WTC11 (cell line): ENCODE data around the gene GRID2. TPM values are rescaled to one million over a fixed set of nuclear protein-coding genes. Genes with fewer than 3 reads are reported as not detected.

Source experiments
- ATAC-seq: fragments of 200-7000 bp; cut with Tn5 transposase; 2 replicates; pipeline ENCODE4 v1.10.0; 2021; ENCODE audit warnings: mild to moderate bottlenecking, moderate library complexity
- CTCF ChIA-PET: fragments of 300-600 bp; sonication (Branson Sonifier 250); formaldehyde crosslinking; loops from one replicate; lab custom pipeline; 2021; ENCODE audit warnings: antibody characterized with exemption; lab: Charles Lee
- POLR2A ChIA-PET: fragments of 350-600 bp; sonication (Branson Sonifier 250); formaldehyde crosslinking; loops from one replicate; lab custom pipeline; 2021; ENCODE audit warnings: antibody characterized with exemption; lab: Charles Lee
- DNase-seq: peaks from one replicate; pipeline ENCODE4 v3.0.0; 2021; ENCODE audit warnings: low spot score
- H3K27ac Mint-ChIP-seq: 2 replicates; pipeline ENCODE4 v1.8.0; 2021; ENCODE audit warnings: mixed read lengths
- H3K27me3 Mint-ChIP-seq: 2 replicates; pipeline ENCODE4 v1.8.0; 2021; ENCODE audit warnings: low read depth, mild to moderate bottlenecking, moderate library complexity, mixed read lengths
- H3K36me3 Mint-ChIP-seq: 2 replicates; pipeline ENCODE4 v1.8.0; 2021; ENCODE audit warnings: mixed read lengths
- H3K4me1 Mint-ChIP-seq: 2 replicates; pipeline ENCODE4 v1.8.0; 2022; ENCODE audit warnings: mixed read lengths
- H3K4me3 Mint-ChIP-seq: 2 replicates; pipeline ENCODE4 v1.8.0; 2021; ENCODE audit warnings: mild to moderate bottlenecking, moderate library complexity, mixed read lengths
- H3K9me3 Mint-ChIP-seq: 2 replicates; pipeline ENCODE4 v1.8.0; 2021; ENCODE audit warnings: mixed read lengths
- AFF4 ChIP-seq: sonication (generic); formaldehyde crosslinking; IDR thresholded peaks from 2 replicates; pipeline ENCODE4 v1.8.1; 2023; ENCODE audit warnings: mild to moderate bottlenecking, missing genetic modification reagents, borderline replicate concordance
- ATF6 ChIP-seq: sonication (generic); formaldehyde crosslinking; IDR thresholded peaks from 2 replicates; pipeline ENCODE4 v1.8.1; 2023; ENCODE audit warnings: mild to moderate bottlenecking, missing genetic modification reagents
- ERG ChIP-seq: fragments of 250-450 bp; sonication (Bioruptor Pico); IDR thresholded peaks from 2 replicates; pipeline ENCODE4 v1.8.0; 2021; ENCODE audit warnings: mild to moderate bottlenecking
- FOXJ3 ChIP-seq: sonication (generic); formaldehyde crosslinking; IDR thresholded peaks from 2 replicates; pipeline ENCODE4 v1.9.0; 2021; ENCODE audit warnings: missing genetic modification reagents, mild to moderate bottlenecking, borderline replicate concordance
- FOXK1 ChIP-seq: sonication (generic); formaldehyde crosslinking; IDR thresholded peaks from 2 replicates; pipeline ENCODE4 v1.8.0; 2022; ENCODE audit warnings: mild to moderate bottlenecking, moderate library complexity, missing genetic modification reagents
- JAZF1 ChIP-seq: fragments of 250-450 bp; sonication (Bioruptor Pico); IDR thresholded peaks from 2 replicates; pipeline ENCODE4 v1.9.0; 2021; ENCODE audit warnings: moderate library complexity, mild to moderate bottlenecking, inconsistent platforms
- JUN ChIP-seq: sonication (generic); formaldehyde crosslinking; IDR thresholded peaks from 2 replicates; pipeline ENCODE4 v1.8.0; 2023; ENCODE audit warnings: mild to moderate bottlenecking, missing genetic modification reagents
- KAT7 ChIP-seq: sonication (generic); formaldehyde crosslinking; IDR thresholded peaks from 2 replicates; pipeline ENCODE4 v1.8.1; 2023; ENCODE audit warnings: missing genetic modification reagents, mild to moderate bottlenecking, borderline replicate concordance
- MXD4 ChIP-seq: fragments of 250-450 bp; sonication (Bioruptor Pico); IDR thresholded peaks from 2 replicates; pipeline ENCODE4 v1.8.0; 2021; ENCODE audit warnings: mild to moderate bottlenecking, moderate library complexity, borderline replicate concordance
- NFE2L1 ChIP-seq: sonication (generic); formaldehyde crosslinking; IDR thresholded peaks from 2 replicates; pipeline ENCODE4 v1.8.1; 2023; ENCODE audit warnings: missing genetic modification reagents
- NFYB ChIP-seq: sonication (generic); formaldehyde crosslinking; conservative IDR thresholded peaks from 2 replicates; pipeline ENCODE4 v1.8.0; 2022; ENCODE audit warnings: low read depth, missing genetic modification reagents
- PREB ChIP-seq: sonication (generic); formaldehyde crosslinking; IDR thresholded peaks from 2 replicates; pipeline ENCODE4 v1.8.1; 2022; ENCODE audit warnings: mild to moderate bottlenecking, missing genetic modification reagents, moderate library complexity, borderline replicate concordance
- SMAD3 ChIP-seq: sonication (generic); formaldehyde crosslinking; IDR thresholded peaks from 2 replicates; pipeline ENCODE4 v1.8.0; 2022; ENCODE audit warnings: missing genetic modification reagents, mild to moderate bottlenecking, borderline replicate concordance
- SP1 ChIP-seq: sonication (generic); formaldehyde crosslinking; conservative IDR thresholded peaks from 2 replicates; pipeline ENCODE4 v1.8.1; 2022; ENCODE audit warnings: missing genetic modification reagents
- ZNF138 ChIP-seq: sonication (generic); formaldehyde crosslinking; conservative IDR thresholded peaks from 2 replicates; pipeline ENCODE4 v1.8.1; 2022; ENCODE audit warnings: mild to moderate bottlenecking, moderate library complexity, missing genetic modification reagents
- ZNF232 ChIP-seq: sonication (generic); formaldehyde crosslinking; IDR thresholded peaks from 2 replicates; pipeline ENCODE4 v1.8.0; 2022; ENCODE audit warnings: mild to moderate bottlenecking, missing genetic modification reagents
- ZNF396 ChIP-seq: fragments of 250-450 bp; sonication (Bioruptor Pico); IDR thresholded peaks from 2 replicates; pipeline ENCODE4 v1.8.0; 2021; ENCODE audit warnings: mild to moderate bottlenecking, moderate library complexity, borderline replicate concordance
- ZNF423 ChIP-seq: fragments of 250-450 bp; sonication (Bioruptor Pico); IDR thresholded peaks from 2 replicates; pipeline ENCODE4 v2.1.2; 2022; ENCODE audit warnings: mild to moderate bottlenecking, moderate library complexity
- total RNA-seq: library from RNA; stranded (reverse); gene quantifications from 3 replicates; pipeline ENCODE4 v1.2.3, GENCODE V29; 2021
- TF ChIP-seq, protein P1 (sequence below): fragments of 250-450 bp; sonication (Bioruptor Pico); IDR thresholded peaks from 2 replicates; pipeline ENCODE4 v1.9.0; 2021; ENCODE audit warnings: mild to moderate bottlenecking
- TF ChIP-seq, protein P2 (sequence below): sonication (generic); formaldehyde crosslinking; IDR thresholded peaks from 2 replicates; pipeline ENCODE4 v1.8.1; 2023; ENCODE audit warnings: mild to moderate bottlenecking, missing genetic modification reagents

GRID2 gene
- total RNA-seq, 1 experiment from 2014 or later = 26.8 TPM

DNA sequence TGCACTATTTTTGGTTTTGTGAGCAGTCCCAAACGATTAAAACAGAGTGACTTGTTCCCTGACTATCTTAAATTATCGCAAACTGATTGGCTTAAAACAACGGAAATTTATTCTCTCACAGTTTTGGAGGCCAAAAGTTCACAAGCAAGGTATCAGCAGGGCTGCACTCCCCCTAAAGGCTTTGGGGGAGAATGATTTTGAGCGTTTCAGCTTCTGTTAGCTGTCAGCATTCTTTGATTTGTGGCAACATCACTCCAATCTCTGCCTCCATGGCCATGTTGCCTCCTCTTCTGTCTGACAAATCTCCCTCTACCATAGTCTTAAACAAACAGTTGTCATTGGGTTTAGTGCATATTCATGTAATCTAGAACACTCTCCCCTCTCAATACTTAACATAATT, 1065.2 kb downstream of the GRID2 start (continued):
- no peak for TF ChIP-seq NFYB (CRISPR knock-in tag)

- ChIA-PET CTCF (no interaction called here), POLR2A (no interaction called here)
- no peaks in the 10 kb centered on the region for H3K9me3 Mint-ChIP-seq
- no peak overlapping the region for H3K27ac Mint-ChIP-seq
- DNase-seq = no peak
- ATAC-seq = no peak
- peaks cover 31% of the 10 kb centered on the region for H3K4me1 Mint-ChIP-seq
- no peaks in the 10 kb centered on the region for H3K36me3 Mint-ChIP-seq
- peaks cover 6% of the 10 kb centered on the region for H3K27me3 Mint-ChIP-seq
- no peak overlapping the region for H3K4me3 Mint-ChIP-seq
- no peak for TF ChIP-seq FOXJ3 (CRISPR knock-in tag)
- TF ChIP-seq MXD4 (CRISPR knock-in tag) = no peak
- TF ChIP-seq ZNF423 (CRISPR knock-in tag) = no peak
- no peak for TF ChIP-seq PREB (CRISPR knock-in tag)
- TF ChIP-seq ZNF232 (CRISPR knock-in tag) = no peak
- no peak for TF ChIP-seq KAT7 (CRISPR knock-in tag)
These were observed 1066.5 kb downstream of the GRID2 start for GRCh38 chr4:93370256-93370655.

GRCh38 chr4:93373893-93374860, 1070.4 kb downstream of the GRID2 start:
- ChIA-PET POLR2A (interaction anchor here (0.7 kb wide), 1 partner anchor 55 kb away, joined by 4 read pairs; no protein-coding TSS in a partner anchor), CTCF (no interaction called here)
- Mint-ChIP-seq H3K9me3 (no peaks in the 10 kb centered on the region), H3K27me3 (no peaks in the 10 kb centered on the region), H3K4me3 (no peak overlapping the region), H3K27ac (no peak overlapping the region), H3K36me3 (no peaks in the 10 kb centered on the region), H3K4me1 (peaks cover 4% of the 10 kb centered on the region)
- no peak for ATAC-seq
- no peak for DNase-seq
- TF ChIP-seq ZNF396 (CRISPR knock-in tag) = no peak
- TF ChIP-seq ZNF232 (CRISPR knock-in tag) = no peak
- TF ChIP-seq, protein P1, sequence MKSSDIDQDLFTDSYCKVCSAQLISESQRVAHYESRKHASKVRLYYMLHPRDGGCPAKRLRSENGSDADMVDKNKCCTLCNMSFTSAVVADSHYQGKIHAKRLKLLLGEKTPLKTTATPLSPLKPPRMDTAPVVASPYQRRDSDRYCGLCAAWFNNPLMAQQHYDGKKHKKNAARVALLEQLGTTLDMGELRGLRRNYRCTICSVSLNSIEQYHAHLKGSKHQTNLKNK = no peak
- no peak for TF ChIP-seq JAZF1
- no peak for TF ChIP-seq FOXK1 (CRISPR knock-in tag)
- TF ChIP-seq SMAD3 (CRISPR knock-in tag) = no peak
- no peak for TF ChIP-seq JUN (CRISPR knock-in tag)
- no peak for TF ChIP-seq ERG (CRISPR knock-in tag)
- TF ChIP-seq, protein P2, sequence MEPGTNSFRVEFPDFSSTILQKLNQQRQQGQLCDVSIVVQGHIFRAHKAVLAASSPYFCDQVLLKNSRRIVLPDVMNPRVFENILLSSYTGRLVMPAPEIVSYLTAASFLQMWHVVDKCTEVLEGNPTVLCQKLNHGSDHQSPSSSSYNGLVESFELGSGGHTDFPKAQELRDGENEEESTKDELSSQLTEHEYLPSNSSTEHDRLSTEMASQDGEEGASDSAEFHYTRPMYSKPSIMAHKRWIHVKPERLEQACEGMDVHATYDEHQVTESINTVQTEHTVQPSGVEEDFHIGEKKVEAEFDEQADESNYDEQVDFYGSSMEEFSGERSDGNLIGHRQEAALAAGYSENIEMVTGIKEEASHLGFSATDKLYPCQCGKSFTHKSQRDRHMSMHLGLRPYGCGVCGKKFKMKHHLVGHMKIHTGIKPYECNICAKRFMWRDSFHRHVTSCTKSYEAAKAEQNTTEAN (CRISPR knock-in tag) = no peak
- no peak for TF ChIP-seq ZNF138
- no peak for TF ChIP-seq ATF6 (CRISPR knock-in tag)
- TF ChIP-seq NFE2L1 = no peak
- no peak for TF ChIP-seq AFF4 (CRISPR knock-in tag)
- no peak for TF ChIP-seq SP1 (CRISPR knock-in tag)
